ENCODE data around the gene BEST4.

DNA sequence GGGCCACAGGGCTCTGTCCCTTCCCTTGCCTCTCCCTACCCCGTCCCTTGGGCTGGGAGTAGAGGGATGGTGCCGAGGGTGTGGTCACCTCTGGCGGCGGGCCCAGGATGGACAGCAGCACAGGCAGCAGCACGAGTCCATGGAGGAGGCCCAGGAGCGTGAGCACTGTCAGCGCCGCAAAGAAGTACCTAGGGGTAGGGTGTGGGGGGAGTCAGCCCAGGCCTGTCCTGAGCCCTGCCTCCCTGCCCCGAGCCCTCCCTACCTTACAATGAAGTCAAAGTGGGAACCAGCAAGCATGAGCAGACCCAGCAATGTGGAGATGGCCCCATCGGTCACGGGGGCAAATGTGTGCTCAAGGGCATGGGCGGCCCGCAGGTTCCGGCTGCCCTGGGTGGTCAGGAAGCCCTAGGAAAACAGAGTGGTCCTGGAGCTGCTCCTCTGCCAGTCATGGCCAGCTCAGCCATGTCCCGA is 35.0 kb upstream of the BEST4 start:
- no peak for TF ChIP-seq CTCF (IDR thresholded peaks at IDR 0.05)
- TF ChIP-seq EZH2 (IDR thresholded peaks at IDR 0.05; ENCODE audit: borderline replicate concordance, insufficient read depth, low read depth, low read length, poor library complexity, severe bottlenecking), result no peak
